ENCODE measurements around the gene VAPA. TPM values are rescaled to one million over a fixed set of nuclear protein-coding genes. Genes with fewer than 3 reads are reported as not detected.

VAPA gene, protein sequence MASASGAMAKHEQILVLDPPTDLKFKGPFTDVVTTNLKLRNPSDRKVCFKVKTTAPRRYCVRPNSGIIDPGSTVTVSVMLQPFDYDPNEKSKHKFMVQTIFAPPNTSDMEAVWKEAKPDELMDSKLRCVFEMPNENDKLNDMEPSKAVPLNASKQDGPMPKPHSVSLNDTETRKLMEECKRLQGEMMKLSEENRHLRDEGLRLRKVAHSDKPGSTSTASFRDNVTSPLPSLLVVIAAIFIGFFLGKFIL
- 100 to 1,000 TPM; 167 to 193 TPM for total RNA-seq
- polyA plus RNA-seq = 228 TPM

DNA sequence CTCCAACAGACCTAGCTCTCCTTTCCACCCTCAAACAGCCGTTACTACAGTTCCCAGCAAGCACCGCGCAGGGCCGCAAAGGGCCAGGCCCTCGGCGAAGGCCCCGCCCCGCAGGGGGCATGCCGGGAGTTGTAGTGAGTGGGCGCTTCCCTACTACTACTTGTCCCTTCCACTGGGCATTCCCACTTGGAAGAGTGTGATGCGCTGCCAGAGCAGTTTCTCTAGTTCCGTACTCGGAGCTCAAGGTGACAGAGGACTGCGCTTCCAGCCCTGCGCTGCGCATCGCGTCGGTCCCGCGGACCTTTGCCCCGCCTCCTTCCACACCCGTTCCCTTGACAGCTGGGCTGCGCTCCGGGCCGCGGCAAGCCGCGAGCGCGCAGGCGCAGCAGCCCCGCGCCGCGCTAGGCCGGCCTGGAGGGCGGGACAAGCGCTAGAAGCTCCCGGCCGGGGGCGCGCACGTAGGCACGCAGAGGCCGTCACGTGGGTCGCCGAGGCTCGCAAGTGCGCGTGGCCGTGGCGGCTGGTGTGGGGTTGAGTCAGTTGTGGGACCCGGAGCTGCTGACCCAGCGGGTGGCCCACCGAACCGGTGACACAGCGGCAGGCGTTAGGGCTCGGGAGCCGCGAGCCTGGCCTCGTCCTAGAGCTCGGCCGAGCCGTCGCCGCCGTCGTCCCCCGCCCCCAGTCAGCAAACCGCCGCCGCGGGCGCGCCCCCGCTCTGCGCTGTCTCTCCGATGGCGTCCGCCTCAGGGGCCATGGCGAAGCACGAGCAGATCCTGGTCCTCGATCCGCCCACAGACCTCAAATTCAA lies at the start of gene VAPA:
Gene VAPA (plus strand): TSS at position 491 of the 808 bp plus-strand sequence. CDS start 241 bp downstream, at position 732.
- H3K27ac ChIP-seq (ENCODE audit: low read depth, low read length) = peak within 1 kb of the TSS; percentile 91
- ChIA-PET CTCF (interaction anchor here (0.7 to 1.2 kb wide), 2 partner anchors 8 to 10 kb away, joined by 3 read pairs; no protein-coding TSS in a partner anchor), POLR2A (interaction anchor here (0.7 to 1.6 kb wide), 6 partner anchors 10 to 1305 kb away, joined by 3 to 6 read pairs (median 5); partner anchors contain the start of genes NAPG and RAB12)
- Mint-ChIP-seq H3K4me1 (peaks cover 26 to 30% (median 30%) of the 10 kb centered on the region in 3 donors), H3K27me3 (peaks cover 3 to 8% of the 10 kb centered on the region in 2 donors), H3K27ac (peak within 1 kb of the TSS; percentile 93 to 97 (median 96)), H3K4me3 (peak within 1 kb of the TSS; percentile 91 to 98 (median 93)), H3K36me3 (peaks cover 0 to 5% (median 0%) of the 10 kb centered on the region in 3 donors), H3K9me3 (no peaks in the 10 kb centered on the region)
- H3K4me3 ChIP-seq (ENCODE audit: low read length) = peak within 1 kb of the TSS; percentile 98
- peak; percentile 88 to 98 (median 94) for DNase-seq
- peaks cover 38% of the 10 kb centered on the region for H3K4me1 ChIP-seq (ENCODE audit: insufficient read depth, low read length)
- no peaks in the 10 kb centered on the region for H3K36me3 ChIP-seq (ENCODE audit: insufficient read depth, low read length)
- H3K9me3 ChIP-seq (ENCODE audit: low read length) = no peaks in the 10 kb centered on the region
- H3K27me3 ChIP-seq (ENCODE audit: insufficient read depth, low read length, poor library complexity, severe bottlenecking) = no peaks in the 10 kb centered on the region

DNA sequence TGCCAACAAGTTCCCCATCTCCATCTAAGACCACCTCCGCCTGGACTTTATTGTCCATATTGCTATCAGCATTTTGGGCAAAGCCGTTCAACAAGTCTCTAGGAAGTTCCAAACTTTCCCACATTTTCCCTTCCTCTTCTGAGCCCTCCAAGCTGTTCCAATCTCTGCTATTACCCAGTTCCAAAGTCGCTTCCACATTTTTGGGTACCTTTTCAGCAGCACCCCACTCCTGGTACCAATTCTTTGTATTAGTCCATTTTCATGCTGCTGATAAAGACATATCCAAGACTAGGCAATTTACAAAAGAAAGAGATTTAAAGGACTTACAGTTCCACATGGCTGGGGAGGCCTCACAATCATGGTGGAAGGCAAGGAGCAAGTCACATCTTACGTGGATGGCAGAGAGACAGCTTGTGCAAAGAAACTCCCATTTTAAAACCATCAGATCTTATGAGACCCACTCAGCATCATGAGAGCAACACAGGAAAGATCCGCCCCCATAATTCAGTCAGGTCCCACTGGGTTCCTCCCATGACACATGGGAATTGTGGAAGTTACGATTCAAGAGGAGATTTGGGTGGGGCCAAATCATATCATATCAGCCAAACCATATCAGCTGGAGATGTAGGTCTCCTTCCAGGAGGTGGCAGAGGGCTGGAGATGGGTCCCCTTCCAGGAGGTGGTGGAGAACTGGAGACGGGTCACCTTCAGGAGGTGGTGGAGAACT lies 47.9 kb upstream of the VAPA start:
- H3K36me3 ChIP-seq (ENCODE audit: insufficient read depth, low read length) = no peaks in the 10 kb centered on the region
- no peak for DNase-seq
- no peak overlapping the region for H3K27ac ChIP-seq (ENCODE audit: low read depth, low read length)

DNA sequence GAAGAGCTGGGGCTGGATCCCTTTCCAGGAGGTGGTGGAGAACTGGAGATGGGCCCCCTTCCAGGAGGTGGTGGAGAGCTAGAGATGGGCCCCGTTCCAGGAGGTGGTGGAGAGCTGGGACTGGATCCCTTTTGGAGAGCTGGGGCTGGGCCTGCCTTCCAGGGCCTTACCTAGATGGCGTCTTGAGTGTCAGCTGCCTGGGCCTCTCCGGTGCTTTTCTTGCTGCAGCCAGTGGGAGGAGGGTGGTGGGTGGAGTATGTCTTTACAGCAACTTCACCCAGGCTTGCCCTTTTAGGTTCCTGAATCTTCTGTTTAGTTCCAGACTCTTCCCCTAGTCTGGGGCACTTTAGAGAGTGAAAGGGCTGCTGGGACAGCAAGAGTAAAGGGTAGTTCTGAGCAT lies 47.2 kb upstream of the VAPA start:
- no peaks in the 10 kb centered on the region for H3K4me1 ChIP-seq (ENCODE audit: insufficient read depth, low read length)
- Mint-ChIP-seq H3K4me3 (no peak overlapping the region), H3K4me1 (no peaks in the 10 kb centered on the region), H3K9me3 (peaks cover 13 to 26% (median 19%) of the 10 kb centered on the region in 5 donors), H3K36me3 (peaks cover 0 to 8% (median 0%) of the 10 kb centered on the region in 3 donors), H3K27ac (peak overlapping the region in 1 of 8 donors; percentile 19), H3K27me3 (peaks cover 16 to 44% of the 10 kb centered on the region in 2 donors)
- DNase-seq = no peak
- H3K4me3 ChIP-seq (ENCODE audit: low read length) = no peak overlapping the region
- H3K27me3 ChIP-seq (ENCODE audit: insufficient read depth, low read length, poor library complexity, severe bottlenecking) = no peaks in the 10 kb centered on the region
- H3K9me3 ChIP-seq (ENCODE audit: low read length) = no peaks in the 10 kb centered on the region
- ChIA-PET POLR2A (no interaction called here), CTCF (no interaction called here)
- no peaks in the 10 kb centered on the region for H3K36me3 ChIP-seq (ENCODE audit: insufficient read depth, low read length)
- H3K27ac ChIP-seq (ENCODE audit: low read depth, low read length) = no peak overlapping the region

More for the DNA sequence above, 47.9 kb upstream of the VAPA start:
- no peaks in the 10 kb centered on the region for H3K4me1 Mint-ChIP-seq
- ChIA-PET POLR2A (interaction anchor here (0.6 kb wide), 1 partner anchor 62 kb away, joined by 5 read pairs; no protein-coding TSS in a partner anchor), CTCF (no interaction called here)
- H3K4me3 Mint-ChIP-seq = no peak overlapping the region
- H3K27ac Mint-ChIP-seq = no peak overlapping the region
- H3K27me3 ChIP-seq (ENCODE audit: insufficient read depth, low read length, poor library complexity, severe bottlenecking) = no peaks in the 10 kb centered on the region
- H3K4me3 ChIP-seq (ENCODE audit: low read length) = no peak overlapping the region
- H3K9me3 ChIP-seq (ENCODE audit: low read length) = no peaks in the 10 kb centered on the region
- H3K27me3 Mint-ChIP-seq = peaks cover 17 to 39% of the 10 kb centered on the region in 2 donors
- no peaks in the 10 kb centered on the region for H3K4me1 ChIP-seq (ENCODE audit: insufficient read depth, low read length)
- peaks cover 0 to 8% (median 0%) of the 10 kb centered on the region in 3 donors for H3K36me3 Mint-ChIP-seq
- H3K9me3 Mint-ChIP-seq = peaks cover 13 to 26% (median 19%) of the 10 kb centered on the region in 5 donors

DNA sequence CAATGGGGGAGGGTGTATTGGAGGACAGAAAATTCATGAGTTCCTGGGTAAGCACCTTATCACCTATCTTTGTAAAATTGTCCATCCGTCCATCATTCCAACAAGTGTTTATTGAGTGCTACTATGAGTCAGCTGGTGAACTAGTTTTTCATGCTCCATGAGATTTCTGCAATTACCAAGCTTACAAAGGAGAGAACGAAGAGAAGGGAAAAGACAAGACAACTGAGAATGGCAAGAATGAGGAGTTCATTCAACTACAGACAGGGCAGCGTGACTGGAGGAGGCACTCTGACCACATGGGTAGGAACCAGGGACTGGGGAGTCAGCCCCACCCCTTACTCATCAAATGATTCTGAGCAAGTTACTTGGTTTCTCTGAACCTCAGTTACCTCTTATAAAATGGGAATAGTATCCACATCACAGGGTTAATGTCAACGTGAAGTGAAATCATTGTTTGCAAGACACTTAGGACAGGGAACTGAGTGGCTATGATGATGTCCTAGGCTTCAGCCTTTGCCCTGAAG lies 46.7 kb upstream of the VAPA start:
- peaks cover 15 to 47% of the 10 kb centered on the region in 2 donors for H3K27me3 Mint-ChIP-seq
- CTCF ChIA-PET = no interaction called here
- H3K36me3 Mint-ChIP-seq = peaks cover 0 to 8% (median 0%) of the 10 kb centered on the region in 3 donors
- Histone ChIP-seq H3K36me3 (ENCODE audit: insufficient read depth, low read length) (no peaks in the 10 kb centered on the region), H3K9me3 (ENCODE audit: low read length) (no peaks in the 10 kb centered on the region), H3K27ac (ENCODE audit: low read depth, low read length) (no peak overlapping the region), H3K4me3 (ENCODE audit: low read length) (no peak overlapping the region), H3K4me1 (ENCODE audit: insufficient read depth, low read length) (no peaks in the 10 kb centered on the region), H3K27me3 (ENCODE audit: insufficient read depth, low read length, poor library complexity, severe bottlenecking) (no peaks in the 10 kb centered on the region)
- POLR2A ChIA-PET = no interaction called here
- H3K9me3 Mint-ChIP-seq = peaks cover 13 to 26% (median 19%) of the 10 kb centered on the region in 5 donors
- H3K27ac Mint-ChIP-seq = peak overlapping the region in 1 of 8 donors; percentile 19
- DNase-seq = no peak
- no peaks in the 10 kb centered on the region for H3K4me1 Mint-ChIP-seq
- no peak overlapping the region for H3K4me3 Mint-ChIP-seq

DNA sequence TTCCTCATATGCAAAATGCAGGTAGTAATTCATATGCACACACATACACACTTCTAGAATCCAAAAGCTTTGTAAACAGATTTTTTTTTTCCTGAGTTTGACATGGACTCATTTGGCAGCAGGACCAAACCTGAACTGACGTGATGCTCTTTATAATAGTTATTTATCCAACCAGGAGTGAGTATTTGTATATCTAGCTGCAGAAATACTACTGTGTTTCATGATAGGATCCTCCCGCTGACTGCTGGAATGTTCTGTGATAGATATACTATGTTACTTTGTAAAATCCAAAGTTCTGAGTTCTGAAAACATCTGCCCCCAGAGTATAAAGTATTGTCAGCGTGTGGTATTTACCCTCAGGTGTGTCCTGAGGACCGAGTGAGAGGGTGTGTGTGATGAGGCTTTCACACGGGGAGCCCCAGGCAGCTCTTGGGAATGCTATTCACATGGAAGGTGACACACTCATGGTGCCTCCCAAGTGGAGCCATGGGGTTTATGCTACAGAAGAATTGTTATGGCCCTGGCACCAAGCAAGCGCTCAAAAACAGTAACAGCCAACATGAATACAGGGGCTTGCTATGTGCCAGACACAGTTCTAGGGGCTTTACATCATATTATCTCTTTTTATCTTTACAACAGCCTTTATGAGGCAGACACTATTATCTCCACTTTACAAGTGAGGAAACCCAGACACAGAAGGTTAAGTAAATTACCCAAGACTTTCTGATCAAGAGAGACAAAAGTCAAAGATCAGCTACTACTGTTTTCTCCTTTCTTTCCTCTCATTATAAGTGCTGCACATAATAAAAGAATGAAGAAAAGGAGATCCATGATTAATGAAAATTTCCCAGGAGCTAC lies 44.7 kb upstream of the VAPA start:
- Histone ChIP-seq H3K27me3 (ENCODE audit: insufficient read depth, low read length, poor library complexity, severe bottlenecking) (no peaks in the 10 kb centered on the region), H3K4me3 (ENCODE audit: low read length) (no peak overlapping the region), H3K9me3 (ENCODE audit: low read length) (no peaks in the 10 kb centered on the region), H3K4me1 (ENCODE audit: insufficient read depth, low read length) (no peaks in the 10 kb centered on the region), H3K27ac (ENCODE audit: low read depth, low read length) (peak overlapping the region; percentile 75), H3K36me3 (ENCODE audit: insufficient read depth, low read length) (no peaks in the 10 kb centered on the region)
- H3K4me3 Mint-ChIP-seq = no peak overlapping the region
- POLR2A ChIA-PET = no interaction called here
- H3K27ac Mint-ChIP-seq = no peak overlapping the region
- peaks cover 11 to 54% of the 10 kb centered on the region in 2 donors for H3K27me3 Mint-ChIP-seq
- no peak for DNase-seq
- peaks cover 0 to 8% (median 0%) of the 10 kb centered on the region in 3 donors for H3K36me3 Mint-ChIP-seq
- peaks cover 13 to 26% (median 19%) of the 10 kb centered on the region in 5 donors for H3K9me3 Mint-ChIP-seq
- CTCF ChIA-PET = no interaction called here
- H3K4me1 Mint-ChIP-seq = no peaks in the 10 kb centered on the region

DNA sequence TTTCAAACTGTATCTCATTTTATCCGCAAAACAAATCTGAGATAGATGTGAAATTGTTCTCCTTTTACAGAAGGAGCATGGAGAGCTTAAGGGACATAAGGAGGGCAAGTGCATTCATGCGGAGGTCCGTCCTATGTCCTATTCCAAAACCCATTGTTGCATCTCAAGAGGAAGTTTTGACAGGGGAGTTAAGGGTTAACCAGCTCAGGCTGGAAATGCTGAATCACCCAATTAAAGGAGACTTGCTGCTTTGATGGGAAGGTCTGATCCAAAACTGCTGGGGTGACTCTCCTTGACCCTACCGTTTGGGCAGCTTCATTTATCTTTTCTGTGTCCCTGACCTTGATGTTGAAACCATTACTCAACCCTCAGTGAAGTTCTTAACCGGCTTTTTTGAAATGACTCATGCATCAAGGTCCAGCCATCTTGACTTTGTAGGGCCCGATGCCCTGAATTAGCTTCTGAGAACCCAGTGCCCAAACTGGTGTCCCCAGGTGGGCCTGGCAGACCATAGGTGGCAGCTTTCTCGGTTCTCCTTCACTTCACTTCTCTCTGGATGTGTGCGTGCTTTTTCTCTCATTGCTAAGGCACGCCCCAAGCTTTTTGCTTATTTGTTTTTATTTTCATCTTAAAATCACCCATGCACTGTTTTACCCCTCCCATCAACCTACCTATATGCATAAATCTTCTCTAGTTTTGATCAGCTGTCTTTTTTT lies 43.9 kb upstream of the VAPA start:
- no peak overlapping the region for H3K27ac Mint-ChIP-seq
- Histone ChIP-seq H3K9me3 (ENCODE audit: low read length) (no peaks in the 10 kb centered on the region), H3K4me1 (ENCODE audit: insufficient read depth, low read length) (no peaks in the 10 kb centered on the region), H3K4me3 (ENCODE audit: low read length) (no peak overlapping the region), H3K27ac (ENCODE audit: low read depth, low read length) (peak overlapping the region; percentile 75), H3K27me3 (ENCODE audit: insufficient read depth, low read length, poor library complexity, severe bottlenecking) (no peaks in the 10 kb centered on the region), H3K36me3 (ENCODE audit: insufficient read depth, low read length) (no peaks in the 10 kb centered on the region)
- H3K4me1 Mint-ChIP-seq = no peaks in the 10 kb centered on the region
- peaks cover 11 to 54% of the 10 kb centered on the region in 2 donors for H3K27me3 Mint-ChIP-seq
- CTCF ChIA-PET = no interaction called here
- POLR2A ChIA-PET = no interaction called here
- no peak for DNase-seq
- H3K36me3 Mint-ChIP-seq = peaks cover 0 to 8% (median 0%) of the 10 kb centered on the region in 3 donors
- H3K4me3 Mint-ChIP-seq = no peak overlapping the region
- peaks cover 13 to 25% (median 19%) of the 10 kb centered on the region in 5 donors for H3K9me3 Mint-ChIP-seq
